ENCODE measurements around the gene TTC7B.

DNA sequence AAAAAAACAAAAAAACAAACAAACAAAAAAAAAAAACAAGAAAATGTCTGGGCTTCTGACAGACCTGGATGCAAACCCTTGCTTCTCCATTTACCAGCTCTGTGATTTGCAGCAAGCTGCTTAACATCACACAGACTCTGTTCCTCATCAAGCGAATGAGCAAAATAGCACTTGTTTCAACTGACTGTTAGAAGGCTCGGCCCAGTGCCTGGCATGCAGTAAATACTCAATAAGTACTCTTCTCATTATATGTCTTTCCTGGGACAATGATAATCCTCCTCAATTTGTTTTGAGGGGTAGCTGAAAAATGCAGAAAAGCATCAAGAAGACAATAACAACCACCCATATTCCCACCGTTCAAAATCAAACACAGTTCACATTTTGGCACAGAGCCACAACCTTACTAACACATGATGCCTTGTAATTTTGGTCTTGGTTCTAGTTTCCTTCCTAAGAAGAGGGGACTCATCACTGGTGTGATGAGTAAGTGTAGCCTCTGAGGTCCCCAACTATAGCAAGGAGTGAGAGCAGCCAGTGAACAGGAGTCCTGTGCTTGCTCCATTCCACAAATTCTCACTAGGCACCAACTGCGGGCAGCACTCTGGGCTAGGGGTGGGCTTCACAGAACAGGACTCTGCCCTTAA is 60.4 kb downstream of the TTC7B start:
- TF ChIP-seq, protein P1, sequence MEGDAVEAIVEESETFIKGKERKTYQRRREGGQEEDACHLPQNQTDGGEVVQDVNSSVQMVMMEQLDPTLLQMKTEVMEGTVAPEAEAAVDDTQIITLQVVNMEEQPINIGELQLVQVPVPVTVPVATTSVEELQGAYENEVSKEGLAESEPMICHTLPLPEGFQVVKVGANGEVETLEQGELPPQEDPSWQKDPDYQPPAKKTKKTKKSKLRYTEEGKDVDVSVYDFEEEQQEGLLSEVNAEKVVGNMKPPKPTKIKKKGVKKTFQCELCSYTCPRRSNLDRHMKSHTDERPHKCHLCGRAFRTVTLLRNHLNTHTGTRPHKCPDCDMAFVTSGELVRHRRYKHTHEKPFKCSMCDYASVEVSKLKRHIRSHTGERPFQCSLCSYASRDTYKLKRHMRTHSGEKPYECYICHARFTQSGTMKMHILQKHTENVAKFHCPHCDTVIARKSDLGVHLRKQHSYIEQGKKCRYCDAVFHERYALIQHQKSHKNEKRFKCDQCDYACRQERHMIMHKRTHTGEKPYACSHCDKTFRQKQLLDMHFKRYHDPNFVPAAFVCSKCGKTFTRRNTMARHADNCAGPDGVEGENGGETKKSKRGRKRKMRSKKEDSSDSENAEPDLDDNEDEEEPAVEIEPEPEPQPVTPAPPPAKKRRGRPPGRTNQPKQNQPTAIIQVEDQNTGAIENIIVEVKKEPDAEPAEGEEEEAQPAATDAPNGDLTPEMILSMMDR (IDR thresholded peaks at IDR 0.05; ENCODE audit: extremely low read depth in 1 of 2, insufficient read depth in 1 of 2, low read depth in 1 of 2, low read length in 2 of 2) = no peak
- TF ChIP-seq POLR2AphosphoS5 (IDR thresholded peaks at IDR 0.05; ENCODE audit: insufficient read depth, low read depth, low read length) (no peak), POLR2A (IDR thresholded peaks at IDR 0.05; ENCODE audit: low read depth, low read length) (no peak), EZH2 (IDR thresholded peaks at IDR 0.05; ENCODE audit: borderline replicate concordance, low read depth, low read length, severe bottlenecking) (no peak), JUN (IDR thresholded peaks at IDR 0.05; ENCODE audit: borderline replicate concordance, insufficient read depth, insufficient read length, low read depth) (no peak)

Data from endothelial cell of umbilical vein (primary cell).